ENCODE results near the gene TMEM138. TPM values are rescaled to one million over a fixed set of nuclear protein-coding genes. Genes with fewer than 3 reads are reported as not detected.

The TMEM138 gene
- total and polyA plus RNA-seq, 7 donors = 12.9 to 37.0 (median 25.2) TPM

DNA sequence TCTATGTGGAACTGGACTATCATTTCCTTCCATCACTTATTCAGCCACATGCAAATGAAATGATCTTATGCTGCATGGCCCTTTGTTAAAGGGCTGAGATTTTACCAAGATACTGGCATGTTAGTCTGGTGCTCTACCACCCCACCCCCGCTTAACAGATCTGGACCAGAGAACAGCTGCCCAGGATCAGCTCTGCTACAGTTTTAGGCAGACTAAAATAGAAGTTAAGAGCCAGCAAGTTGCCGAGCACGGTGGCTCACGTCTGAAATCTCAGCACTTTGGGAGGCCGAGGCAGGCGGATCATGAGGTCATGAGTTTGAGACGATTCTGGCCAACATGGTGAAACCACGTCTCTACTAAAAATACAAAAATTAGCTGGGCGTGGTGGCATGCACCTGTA, 33.8 kb upstream of the TMEM138 start:
- H3K27ac ChIP-seq = peak overlapping the region; percentile 61
- no peaks in the 10 kb centered on the region for H3K9me3 ChIP-seq
- TF ChIP-seq, protein P1, sequence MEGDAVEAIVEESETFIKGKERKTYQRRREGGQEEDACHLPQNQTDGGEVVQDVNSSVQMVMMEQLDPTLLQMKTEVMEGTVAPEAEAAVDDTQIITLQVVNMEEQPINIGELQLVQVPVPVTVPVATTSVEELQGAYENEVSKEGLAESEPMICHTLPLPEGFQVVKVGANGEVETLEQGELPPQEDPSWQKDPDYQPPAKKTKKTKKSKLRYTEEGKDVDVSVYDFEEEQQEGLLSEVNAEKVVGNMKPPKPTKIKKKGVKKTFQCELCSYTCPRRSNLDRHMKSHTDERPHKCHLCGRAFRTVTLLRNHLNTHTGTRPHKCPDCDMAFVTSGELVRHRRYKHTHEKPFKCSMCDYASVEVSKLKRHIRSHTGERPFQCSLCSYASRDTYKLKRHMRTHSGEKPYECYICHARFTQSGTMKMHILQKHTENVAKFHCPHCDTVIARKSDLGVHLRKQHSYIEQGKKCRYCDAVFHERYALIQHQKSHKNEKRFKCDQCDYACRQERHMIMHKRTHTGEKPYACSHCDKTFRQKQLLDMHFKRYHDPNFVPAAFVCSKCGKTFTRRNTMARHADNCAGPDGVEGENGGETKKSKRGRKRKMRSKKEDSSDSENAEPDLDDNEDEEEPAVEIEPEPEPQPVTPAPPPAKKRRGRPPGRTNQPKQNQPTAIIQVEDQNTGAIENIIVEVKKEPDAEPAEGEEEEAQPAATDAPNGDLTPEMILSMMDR (IDR thresholded peaks at IDR 0.05) = no peak
- ATAC-seq (no peak), DNase-seq (peak in 1 of 2 donors; percentile 50)
- peaks cover 36% of the 10 kb centered on the region for H3K4me1 ChIP-seq
- no peak overlapping the region for H3K4me3 ChIP-seq
- intact Hi-C loops (cut with DNase I) = no loop called here
- H3K36me3 ChIP-seq (ENCODE audit: insufficient read depth in 1 of 2, low read depth in 1 of 2) = peaks cover 2 to 71% of the 10 kb centered on the region in 2 donors
- H3K27me3 ChIP-seq (ENCODE audit: insufficient read depth in 3 of 3, low read length in 2 of 3) = no peaks in the 10 kb centered on the region
- 42 to 70% (median 55%) methylated on average over 9 of the region's 9 CpGs for WGBS, 3 donors

DNA sequence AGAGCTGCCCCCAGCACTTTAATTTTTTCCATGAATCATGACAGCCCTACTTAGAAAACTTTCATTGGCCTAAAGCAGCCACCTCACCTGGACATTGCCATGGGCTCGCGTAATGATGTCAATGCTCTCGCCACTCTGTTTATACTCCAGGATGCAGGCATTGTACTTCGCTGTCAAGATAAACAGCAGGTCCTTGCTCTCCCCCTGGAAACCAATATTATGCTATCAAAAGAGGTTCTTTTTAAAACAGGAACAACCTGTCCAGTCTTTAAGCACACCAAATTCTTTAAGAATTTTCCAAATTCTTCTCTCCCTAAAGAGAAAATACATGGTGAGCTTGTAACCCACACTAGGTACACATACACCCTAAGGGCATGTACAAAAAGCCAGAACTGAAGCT, 32.3 kb upstream of the TMEM138 start:
- Histone ChIP-seq H3K9me3 (no peaks in the 10 kb centered on the region), H3K4me3 (no peak overlapping the region), H3K36me3 (ENCODE audit: insufficient read depth in 1 of 2, low read depth in 1 of 2) (peaks cover 2 to 56% of the 10 kb centered on the region in 2 donors), H3K27ac (peak overlapping the region; percentile 27), H3K4me1 (peaks cover 42% of the 10 kb centered on the region), H3K27me3 (ENCODE audit: insufficient read depth in 3 of 3, low read length in 2 of 3) (no peaks in the 10 kb centered on the region)
- intact Hi-C loops (cut with DNase I) = no loop called here
- 91 to 96% (median 94%) methylated on average over 4 of the region's 4 CpGs for WGBS, 3 donors
- no peak for ATAC-seq
- DNase-seq = no peak
- TF ChIP-seq, protein P1 (IDR thresholded peaks at IDR 0.05) = no peak

DNA sequence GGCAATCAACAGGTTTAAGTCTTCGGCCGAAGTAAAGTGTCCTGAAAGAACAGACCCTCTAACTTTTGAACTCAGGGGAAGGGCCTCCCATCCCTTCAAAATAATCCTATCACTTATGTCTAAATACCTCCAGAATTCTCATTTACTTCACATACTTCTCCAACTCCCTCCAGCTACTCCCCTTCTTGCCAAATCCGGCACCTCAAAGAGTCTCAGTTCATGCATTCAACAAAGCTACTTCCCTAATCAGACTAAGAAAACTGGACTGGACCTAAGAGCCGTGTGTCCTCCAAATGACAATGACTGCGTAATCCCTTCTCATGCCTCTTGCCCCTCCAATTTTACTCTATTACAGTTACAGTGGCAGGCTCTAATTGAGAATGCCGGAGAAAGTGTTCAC, 30.5 kb upstream of the TMEM138 start:
- Histone ChIP-seq H3K9me3 (no peaks in the 10 kb centered on the region), H3K27me3 (ENCODE audit: insufficient read depth in 3 of 3, low read length in 2 of 3) (no peaks in the 10 kb centered on the region), H3K4me3 (peak overlapping the region; percentile 95), H3K27ac (peak overlapping the region; percentile 97), H3K36me3 (ENCODE audit: insufficient read depth in 1 of 2, low read depth in 1 of 2) (peaks cover 2 to 38% of the 10 kb centered on the region in 2 donors), H3K4me1 (peaks cover 34% of the 10 kb centered on the region)
- DNase-seq = no peak
- ATAC-seq = no peak
- TF ChIP-seq, protein P1 (IDR thresholded peaks at IDR 0.05) = no peak
- 55 to 62% (median 61%) methylated on average over 6 of the region's 6 CpGs for WGBS, 3 donors
- intact Hi-C loops (cut with DNase I) = no loop called here

DNA sequence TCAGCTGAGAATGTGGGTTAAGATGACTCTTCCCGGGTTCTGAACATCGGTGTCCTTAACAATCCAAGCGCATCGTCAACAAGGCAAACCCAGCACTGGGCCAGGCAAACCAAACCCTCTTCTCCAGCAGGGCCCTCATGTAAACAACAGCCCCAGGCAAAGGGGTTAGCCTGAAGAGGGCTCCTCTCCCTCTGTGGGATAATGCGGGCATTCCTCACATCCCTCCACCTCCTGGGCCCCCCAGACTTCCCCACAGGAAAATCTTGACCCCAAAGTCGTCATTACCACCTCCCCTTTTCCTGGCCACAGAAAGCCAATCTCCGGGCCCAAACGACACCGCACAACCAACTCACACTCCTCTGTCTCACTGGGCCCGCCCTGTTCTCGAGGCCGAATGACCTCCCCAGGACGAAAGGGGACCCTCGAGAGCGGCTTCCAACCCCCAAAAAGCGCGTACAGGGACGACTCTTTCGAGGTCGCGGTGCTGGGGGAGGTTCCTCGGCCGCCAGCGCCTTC, 29.8 kb upstream of the TMEM138 start:
- no peaks in the 10 kb centered on the region for H3K27me3 ChIP-seq (ENCODE audit: insufficient read depth in 3 of 3, low read length in 2 of 3)
- ATAC-seq = peak in 2 of 4 donors; percentile 16 to 21
- TF ChIP-seq, protein P1 (IDR thresholded peaks at IDR 0.05) = no peak
- peak overlapping the region; percentile 97 for H3K27ac ChIP-seq
- H3K9me3 ChIP-seq = no peaks in the 10 kb centered on the region
- peak overlapping the region; percentile 95 for H3K4me3 ChIP-seq
- H3K36me3 ChIP-seq (ENCODE audit: insufficient read depth in 1 of 2, low read depth in 1 of 2) = peaks cover 2 to 31% of the 10 kb centered on the region in 2 donors
- DNase-seq = no peak
- 0 to 2% (median 1%) methylated on average over 23 to 24 of the region's 24 CpGs for WGBS, 3 donors
- intact Hi-C loops (cut with DNase I) = no loop called here
- H3K4me1 ChIP-seq = peaks cover 27% of the 10 kb centered on the region
